ENCODE results near the gene CPEB3.

Gene CPEB3

DNA sequence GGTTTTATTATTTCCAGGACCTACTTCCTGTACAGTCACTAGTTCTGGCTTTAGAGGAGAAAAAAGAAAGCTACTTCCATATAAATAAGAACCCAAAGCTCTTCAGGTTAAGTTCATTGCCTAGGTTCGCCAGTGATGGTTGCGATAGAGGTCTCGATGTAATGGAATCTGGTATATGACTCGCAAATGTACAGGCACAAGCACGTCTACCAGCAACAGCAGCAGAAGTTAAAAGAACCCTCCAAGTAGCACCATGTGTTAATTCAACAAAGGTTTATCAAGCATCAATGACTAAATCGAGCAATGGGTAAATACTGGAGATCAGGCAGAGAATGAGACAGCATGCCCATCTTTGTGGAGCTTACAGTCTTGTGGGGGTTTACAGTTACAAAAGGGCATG lies 211.9 kb downstream of the CPEB3 start:
- no peak overlapping the region for H3K4me3 ChIP-seq (replicated peaks; ENCODE audit: insufficient read depth, low read length)

DNA sequence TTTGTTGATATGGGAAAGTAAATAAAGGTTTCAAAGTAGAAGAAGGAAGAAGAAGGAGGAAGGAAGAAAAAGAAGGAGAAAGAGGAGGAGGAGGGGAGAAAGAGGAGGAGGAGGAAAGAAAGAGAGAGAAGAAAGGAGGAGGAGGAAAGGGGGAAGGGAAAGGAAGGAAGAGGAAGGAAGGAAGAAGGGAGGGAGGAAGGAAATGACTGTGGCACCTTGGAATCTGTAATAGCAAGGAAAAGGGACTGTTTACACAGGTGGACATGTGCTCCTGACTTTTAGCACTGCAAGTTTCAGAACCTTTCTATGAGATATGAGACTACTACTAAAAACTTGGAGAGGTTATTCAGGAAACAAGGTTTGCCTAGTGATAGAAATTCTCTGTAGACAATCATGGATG lies 214.2 kb downstream of the CPEB3 start:
- DNase-seq (ENCODE audit: low read depth in 1 of 2, low spot score in 1 of 2): no peak
- TF ChIP-seq POLR2AphosphoS5 (IDR thresholded peaks at IDR 0.05; ENCODE audit: low read depth): no peak
- TF ChIP-seq GABPA (IDR thresholded peaks at IDR 0.05; ENCODE audit: low read depth): no peak
- TF ChIP-seq, protein P1, sequence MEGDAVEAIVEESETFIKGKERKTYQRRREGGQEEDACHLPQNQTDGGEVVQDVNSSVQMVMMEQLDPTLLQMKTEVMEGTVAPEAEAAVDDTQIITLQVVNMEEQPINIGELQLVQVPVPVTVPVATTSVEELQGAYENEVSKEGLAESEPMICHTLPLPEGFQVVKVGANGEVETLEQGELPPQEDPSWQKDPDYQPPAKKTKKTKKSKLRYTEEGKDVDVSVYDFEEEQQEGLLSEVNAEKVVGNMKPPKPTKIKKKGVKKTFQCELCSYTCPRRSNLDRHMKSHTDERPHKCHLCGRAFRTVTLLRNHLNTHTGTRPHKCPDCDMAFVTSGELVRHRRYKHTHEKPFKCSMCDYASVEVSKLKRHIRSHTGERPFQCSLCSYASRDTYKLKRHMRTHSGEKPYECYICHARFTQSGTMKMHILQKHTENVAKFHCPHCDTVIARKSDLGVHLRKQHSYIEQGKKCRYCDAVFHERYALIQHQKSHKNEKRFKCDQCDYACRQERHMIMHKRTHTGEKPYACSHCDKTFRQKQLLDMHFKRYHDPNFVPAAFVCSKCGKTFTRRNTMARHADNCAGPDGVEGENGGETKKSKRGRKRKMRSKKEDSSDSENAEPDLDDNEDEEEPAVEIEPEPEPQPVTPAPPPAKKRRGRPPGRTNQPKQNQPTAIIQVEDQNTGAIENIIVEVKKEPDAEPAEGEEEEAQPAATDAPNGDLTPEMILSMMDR (IDR thresholded peaks at IDR 0.05; ENCODE audit: insufficient read depth, low read length): no peak
- TF ChIP-seq, protein P2, sequence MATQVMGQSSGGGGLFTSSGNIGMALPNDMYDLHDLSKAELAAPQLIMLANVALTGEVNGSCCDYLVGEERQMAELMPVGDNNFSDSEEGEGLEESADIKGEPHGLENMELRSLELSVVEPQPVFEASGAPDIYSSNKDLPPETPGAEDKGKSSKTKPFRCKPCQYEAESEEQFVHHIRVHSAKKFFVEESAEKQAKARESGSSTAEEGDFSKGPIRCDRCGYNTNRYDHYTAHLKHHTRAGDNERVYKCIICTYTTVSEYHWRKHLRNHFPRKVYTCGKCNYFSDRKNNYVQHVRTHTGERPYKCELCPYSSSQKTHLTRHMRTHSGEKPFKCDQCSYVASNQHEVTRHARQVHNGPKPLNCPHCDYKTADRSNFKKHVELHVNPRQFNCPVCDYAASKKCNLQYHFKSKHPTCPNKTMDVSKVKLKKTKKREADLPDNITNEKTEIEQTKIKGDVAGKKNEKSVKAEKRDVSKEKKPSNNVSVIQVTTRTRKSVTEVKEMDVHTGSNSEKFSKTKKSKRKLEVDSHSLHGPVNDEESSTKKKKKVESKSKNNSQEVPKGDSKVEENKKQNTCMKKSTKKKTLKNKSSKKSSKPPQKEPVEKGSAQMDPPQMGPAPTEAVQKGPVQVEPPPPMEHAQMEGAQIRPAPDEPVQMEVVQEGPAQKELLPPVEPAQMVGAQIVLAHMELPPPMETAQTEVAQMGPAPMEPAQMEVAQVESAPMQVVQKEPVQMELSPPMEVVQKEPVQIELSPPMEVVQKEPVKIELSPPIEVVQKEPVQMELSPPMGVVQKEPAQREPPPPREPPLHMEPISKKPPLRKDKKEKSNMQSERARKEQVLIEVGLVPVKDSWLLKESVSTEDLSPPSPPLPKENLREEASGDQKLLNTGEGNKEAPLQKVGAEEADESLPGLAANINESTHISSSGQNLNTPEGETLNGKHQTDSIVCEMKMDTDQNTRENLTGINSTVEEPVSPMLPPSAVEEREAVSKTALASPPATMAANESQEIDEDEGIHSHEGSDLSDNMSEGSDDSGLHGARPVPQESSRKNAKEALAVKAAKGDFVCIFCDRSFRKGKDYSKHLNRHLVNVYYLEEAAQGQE (IDR thresholded peaks at IDR 0.05; ENCODE audit: insufficient replicate concordance, low read depth): no peak
- TF ChIP-seq SPI1 (IDR thresholded peaks at IDR 0.05; ENCODE audit: borderline replicate concordance, low read depth): no peak
- Histone ChIP-seq H3K27me3 (ENCODE audit: insufficient read depth, poor library complexity, severe bottlenecking) (no peaks in the 10 kb centered on the region), H3K4me3 (replicated peaks; ENCODE audit: insufficient read depth, low read length) (no peak overlapping the region), H3K27ac (replicated peaks) (no peak overlapping the region)

More for the DNA sequence above, 211.9 kb downstream of the CPEB3 start:
- TF ChIP-seq POLR2AphosphoS5 (IDR thresholded peaks at IDR 0.05; ENCODE audit: low read depth): no peak
- TF ChIP-seq, protein P1 (IDR thresholded peaks at IDR 0.05; ENCODE audit: insufficient read depth, low read length): no peak
- TF ChIP-seq, protein P2 (IDR thresholded peaks at IDR 0.05; ENCODE audit: insufficient replicate concordance, low read depth): no peak
- TF ChIP-seq GABPA (IDR thresholded peaks at IDR 0.05; ENCODE audit: low read depth): no peak
- TF ChIP-seq SPI1 (IDR thresholded peaks at IDR 0.05; ENCODE audit: borderline replicate concordance, low read depth): no peak
- Histone ChIP-seq H3K27ac (replicated peaks) (no peak overlapping the region), H3K27me3 (ENCODE audit: insufficient read depth, poor library complexity, severe bottlenecking) (no peaks in the 10 kb centered on the region)
- DNase-seq (ENCODE audit: low read depth in 1 of 2, low spot score in 1 of 2): no peak

DNA sequence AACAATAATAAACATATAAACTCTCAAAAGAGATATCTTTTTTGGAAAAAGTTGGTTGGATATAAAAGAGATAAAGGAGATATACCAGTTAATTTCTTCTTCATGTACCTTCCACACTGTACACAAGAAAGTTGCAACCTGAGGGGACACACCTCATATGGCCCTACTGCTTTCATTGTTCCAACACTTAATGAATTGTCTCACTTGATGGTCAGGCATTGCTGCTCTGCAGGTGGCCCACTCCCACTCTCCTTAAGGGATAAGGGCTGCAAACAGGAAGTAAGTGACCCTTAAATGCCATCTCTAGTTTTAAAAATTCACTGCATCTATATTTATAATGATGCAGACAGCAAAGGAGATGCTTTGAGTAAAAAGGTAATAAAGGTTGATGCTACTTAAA lies 215.0 kb downstream of the CPEB3 start:
- no peaks in the 10 kb centered on the region for H3K27me3 ChIP-seq (ENCODE audit: insufficient read depth, poor library complexity, severe bottlenecking)
- H3K27ac ChIP-seq (replicated peaks): no peak overlapping the region
- TF ChIP-seq POLR2AphosphoS5 (IDR thresholded peaks at IDR 0.05; ENCODE audit: low read depth) (no peak), SPI1 (IDR thresholded peaks at IDR 0.05; ENCODE audit: borderline replicate concordance, low read depth) (no peak), GABPA (IDR thresholded peaks at IDR 0.05; ENCODE audit: low read depth) (no peak)
- TF ChIP-seq, protein P1 (IDR thresholded peaks at IDR 0.05; ENCODE audit: insufficient read depth, low read length): no peak
- TF ChIP-seq, protein P2 (IDR thresholded peaks at IDR 0.05; ENCODE audit: insufficient replicate concordance, low read depth): no peak
- no peak for DNase-seq (ENCODE audit: low read depth in 1 of 2, low spot score in 1 of 2)
- H3K4me3 ChIP-seq (replicated peaks; ENCODE audit: insufficient read depth, low read length): no peak overlapping the region
